SK-N-SH treated with all-trans-retinoic acid at 6 μM for 48 hours (cell line): ENCODE data around the gene NFASC.

Experiments used
- ATAC-seq: fragments of 200-7000 bp; cut with Tn5 transposase; 3 replicates; pipeline ENCODE4 v1.9.1; 2020; ENCODE audit warnings: mild to moderate bottlenecking, moderate library complexity
- ARNTL ChIP-seq: fragments of 450-650 bp; formaldehyde crosslinking; IDR thresholded peaks from 2 replicates; pipeline ENCODE4 v1.5.0; 2020; ENCODE audit warnings: low read depth, mild to moderate bottlenecking, moderate library complexity, borderline replicate concordance
- BACH2 ChIP-seq: fragments of 250-450 bp; sonication (Bioruptor Pico); IDR thresholded peaks from 2 replicates; pipeline ENCODE4 v1.9.0; 2021; ENCODE audit warnings: mild to moderate bottlenecking, borderline replicate concordance
- CREB5 ChIP-seq: fragments of 250-450 bp; sonication (Bioruptor Pico); IDR thresholded peaks from 2 replicates; pipeline ENCODE4 v1.5.1; 2020; ENCODE audit warnings: low read depth, mild to moderate bottlenecking, moderate library complexity
- CSRNP3 ChIP-seq: fragments of 250-450 bp; sonication (Bioruptor Pico); IDR thresholded peaks from 2 replicates; pipeline ENCODE4 v1.5.1; 2021; ENCODE audit warnings: mild to moderate bottlenecking, moderate library complexity
- ESRRG ChIP-seq: fragments of 250-450 bp; sonication (Bioruptor Pico); IDR thresholded peaks from 2 replicates; pipeline ENCODE4 v1.6.1; 2021; ENCODE audit warnings: mild to moderate bottlenecking
- GLIS3 ChIP-seq: fragments of 250-450 bp; sonication (Bioruptor Pico); IDR thresholded peaks from 2 replicates; pipeline ENCODE4 v1.5.0; 2020; ENCODE audit warnings: mild to moderate bottlenecking, moderate library complexity
- ISL1 ChIP-seq: fragments of 250-450 bp; sonication (Bioruptor Pico); IDR thresholded peaks from 2 replicates; pipeline ENCODE4 v2.1.2; 2022; ENCODE audit warnings: mild to moderate bottlenecking, moderate library complexity
- OSR1 ChIP-seq: fragments of 250-450 bp; sonication (Bioruptor Pico); IDR thresholded peaks from 2 replicates; pipeline ENCODE4 v1.8.0; 2022; ENCODE audit warnings: moderate library complexity, mild to moderate bottlenecking, inconsistent platforms
- PATZ1 ChIP-seq: fragments of 250-450 bp; sonication (Bioruptor Pico); IDR thresholded peaks from 2 replicates; pipeline ENCODE4 v1.8.0; 2020; ENCODE audit warnings: mild to moderate bottlenecking, moderate library complexity, borderline replicate concordance
- POU6F1 ChIP-seq: fragments of 250-450 bp; sonication (Bioruptor Pico); IDR thresholded peaks from 2 replicates; pipeline ENCODE4 v1.8.0; 2021; ENCODE audit warnings: low read depth, mild to moderate bottlenecking, moderate library complexity, borderline replicate concordance
- RARB ChIP-seq: fragments of 250-450 bp; sonication (Bioruptor Pico); IDR thresholded peaks from 2 replicates; pipeline ENCODE4 v1.8.0; 2021; ENCODE audit warnings: mild to moderate bottlenecking, moderate library complexity
- SNAI2 ChIP-seq: fragments of 250-450 bp; sonication (Bioruptor Pico); IDR thresholded peaks from 2 replicates; pipeline ENCODE4 v1.5.0; 2020; ENCODE audit warnings: mild to moderate bottlenecking, moderate library complexity
- TCF4 ChIP-seq: fragments of 250-450 bp; sonication (Bioruptor Pico); IDR thresholded peaks from 2 replicates; pipeline ENCODE4 v1.8.0; 2021; ENCODE audit warnings: mild to moderate bottlenecking, moderate library complexity, borderline replicate concordance
- TOX ChIP-seq: fragments of 250-450 bp; sonication (Bioruptor Pico); IDR thresholded peaks from 2 replicates; pipeline ENCODE4 v1.8.0; 2021; ENCODE audit warnings: mild to moderate bottlenecking, moderate library complexity, borderline replicate concordance
- TSHZ2 ChIP-seq: fragments of 250-450 bp; sonication (Bioruptor Pico); IDR thresholded peaks from 2 replicates; pipeline ENCODE4 v1.5.0; 2020; ENCODE audit warnings: mild to moderate bottlenecking, moderate library complexity
- ZC3H10 ChIP-seq: fragments of 250-450 bp; sonication (Bioruptor Pico); IDR thresholded peaks from 2 replicates; pipeline ENCODE4 v1.5.1; 2021; ENCODE audit warnings: mild to moderate bottlenecking, moderate library complexity
- ZFP3 ChIP-seq: fragments of 250-450 bp; sonication (Bioruptor Pico); IDR thresholded peaks from 2 replicates; pipeline ENCODE4 v1.5.0; 2020; ENCODE audit warnings: mild to moderate bottlenecking, moderate library complexity
- ZFP30 ChIP-seq: fragments of 450-650 bp; formaldehyde crosslinking; IDR thresholded peaks from 2 replicates; pipeline ENCODE4 v1.5.0; 2022; ENCODE audit warnings: mild to moderate bottlenecking, moderate library complexity
- ZNF565 ChIP-seq: fragments of 450-650 bp; formaldehyde crosslinking; conservative IDR thresholded peaks from 2 replicates; pipeline ENCODE4 v1.5.0; 2020; ENCODE audit warnings: low read depth, mild to moderate bottlenecking, moderate library complexity
- ZNF70 ChIP-seq: fragments of 450-650 bp; formaldehyde crosslinking; IDR thresholded peaks from 2 replicates; pipeline ENCODE4 v1.5.0; 2020; ENCODE audit warnings: mild to moderate bottlenecking, moderate library complexity
- ZNF8 ChIP-seq: fragments of 450-650 bp; formaldehyde crosslinking; IDR thresholded peaks from 2 replicates; pipeline ENCODE4 v1.5.0; 2020; ENCODE audit warnings: mild to moderate bottlenecking, moderate library complexity

NFASC gene

GRCh38 chr1:205059660-205060059, 189.0 kb downstream of the NFASC start:
- ATAC-seq = no peak
- TF ChIP-seq ZNF8 (CRISPR knock-in tag) (no peak), RARB (CRISPR knock-in tag) (no peak), OSR1 (CRISPR knock-in tag) (no peak)

- TF ChIP-seq SNAI2 (CRISPR knock-in tag) = no peak
- no peak for TF ChIP-seq ISL1
- TF ChIP-seq TSHZ2 (CRISPR knock-in tag) = no peak
- TF ChIP-seq ZNF565 = no peak
- TF ChIP-seq TOX (CRISPR knock-in tag) = no peak
- no peak for TF ChIP-seq ARNTL
- no peak for TF ChIP-seq ZNF8 (CRISPR knock-in tag)
- no peak for TF ChIP-seq OSR1 (CRISPR knock-in tag)
- no peak for TF ChIP-seq GLIS3 (CRISPR knock-in tag)
- TF ChIP-seq PATZ1 (CRISPR knock-in tag) = no peak
- TF ChIP-seq TCF4 (CRISPR knock-in tag) = no peak
- TF ChIP-seq RARB (CRISPR knock-in tag) = no peak
- TF ChIP-seq ZFP3 = no peak
- TF ChIP-seq ZNF70 (CRISPR knock-in tag) = no peak
- no peak for TF ChIP-seq ESRRG (CRISPR knock-in tag)
- TF ChIP-seq BACH2 (CRISPR knock-in tag) = no peak
- no peak for TF ChIP-seq CREB5 (CRISPR knock-in tag)
- no peak for TF ChIP-seq POU6F1 (CRISPR knock-in tag)
- TF ChIP-seq ZFP30 (CRISPR knock-in tag) = no peak
- no peak for TF ChIP-seq ZC3H10
- no peak for ATAC-seq
These were observed 190.1 kb downstream of the NFASC start for GRCh38 chr1:205060746-205061145.

GRCh38 chr1:205061227-205061626, 190.6 kb downstream of the NFASC start:
- TF ChIP-seq ISL1 (no peak), OSR1 (CRISPR knock-in tag) (no peak), TCF4 (CRISPR knock-in tag) (no peak), ZFP30 (CRISPR knock-in tag) (no peak), POU6F1 (CRISPR knock-in tag) (no peak), ESRRG (CRISPR knock-in tag) (no peak), CSRNP3 (CRISPR knock-in tag) (no peak), BACH2 (CRISPR knock-in tag) (no peak), ZFP3 (no peak), TOX (CRISPR knock-in tag) (no peak), GLIS3 (CRISPR knock-in tag) (no peak)
- ATAC-seq = no peak; the same call in 1 of the 3 replicates
